Suppressor macrophage (primary cell): ENCODE results near the gene MCIDAS.

Source experiments
- DNase-seq, 4 experiments: peaks; one replicate each; pipeline ENCODE4 v3.0.0-alpha.2; 2020 to 2022
- total RNA-seq, 17 experiments: gene quantifications; one replicate each; lab custom pipeline; 2026; ENCODE audit warnings: mixed read lengths in 6 of 17, inconsistent platforms in 3 of 17; lab: John Stamatoyannopoulos, UW

The MCIDAS gene
- total RNA-seq = 0 to 1.2 (median 0) reads per million in 17 experiments

DNA sequence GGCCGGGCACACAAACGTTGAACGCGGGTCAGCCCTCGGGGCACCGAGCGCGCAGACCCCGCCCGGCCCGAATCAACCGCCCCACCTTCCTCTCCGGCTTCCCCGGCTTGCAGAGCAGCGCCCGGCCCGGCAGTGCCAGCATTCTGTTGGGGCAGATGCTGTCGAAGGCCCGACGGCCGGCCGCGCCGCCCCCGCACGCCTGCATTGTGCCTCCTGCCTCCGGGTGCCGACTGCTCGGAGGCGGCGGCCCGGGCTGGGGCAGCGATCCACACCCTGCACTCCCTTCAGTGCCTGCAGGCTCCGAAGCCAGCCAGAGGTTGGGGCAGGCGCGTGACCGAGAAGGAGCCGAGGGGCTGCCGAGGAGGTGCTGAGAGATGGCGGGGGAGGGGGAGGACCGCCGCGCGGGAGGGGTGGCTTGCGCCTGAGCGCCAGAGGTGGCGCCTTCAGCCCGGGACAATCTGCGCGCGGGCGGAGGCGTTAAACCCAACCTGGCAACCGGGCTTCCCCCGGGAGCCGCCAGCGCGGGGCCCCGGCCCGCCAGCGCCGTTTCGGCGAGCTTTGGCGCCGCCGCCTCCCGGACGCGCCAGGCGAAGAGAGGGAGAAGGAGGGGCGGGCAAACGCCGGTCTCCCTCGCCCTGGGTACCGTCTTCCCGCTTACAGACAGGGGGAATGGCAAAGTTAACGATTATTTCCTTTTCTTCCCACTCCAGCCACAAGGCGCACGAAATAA is at the start of gene MCIDAS:
Gene MCIDAS (minus strand): TSS at position 382 of the 730 bp plus-strand sequence. CDS start 177 bp downstream, at position 205.
- peak in 2 of 4 experiments; percentile 29 to 60 for DNase-seq

DNA sequence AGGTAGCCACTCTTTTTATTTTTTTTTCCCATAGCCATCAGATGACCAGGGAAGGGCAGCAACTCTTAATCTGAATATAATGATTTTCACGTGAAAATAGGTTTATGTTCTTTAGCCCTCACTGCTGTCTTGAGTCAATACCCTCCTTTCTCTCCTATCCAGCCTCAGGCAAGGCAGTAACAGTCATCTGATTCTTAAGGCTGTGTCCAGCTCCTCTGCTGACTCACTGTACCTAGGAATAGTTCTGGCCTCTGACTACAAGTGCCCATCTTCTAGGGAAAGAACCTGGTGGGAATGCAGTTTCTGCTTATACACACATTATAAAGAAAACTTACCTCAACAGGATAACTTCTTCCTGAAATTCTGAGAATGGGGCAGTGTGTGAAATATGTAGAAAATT is 49.7 kb upstream of the MCIDAS start:
- DNase-seq = no peak

DNA sequence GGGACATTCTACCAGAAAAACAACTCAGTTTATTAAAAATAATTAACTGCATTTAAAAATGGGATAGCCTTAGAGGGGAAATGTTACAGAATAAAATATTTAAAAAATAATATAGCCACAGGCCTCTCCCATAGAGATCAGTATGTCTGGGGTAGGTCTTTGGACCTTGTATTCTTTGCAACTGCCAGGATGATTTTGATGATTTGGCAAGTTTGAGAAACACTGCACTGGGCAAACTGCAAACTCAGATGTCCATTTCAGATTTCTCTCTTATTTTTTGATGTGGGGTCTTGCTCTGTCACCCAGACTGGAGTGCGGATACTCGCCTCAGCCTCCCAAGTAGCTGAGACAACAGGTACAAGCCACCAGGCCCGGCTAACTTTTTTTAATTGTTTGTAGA is 31.2 kb upstream of the MCIDAS start:
- DNase-seq = no peak

DNA sequence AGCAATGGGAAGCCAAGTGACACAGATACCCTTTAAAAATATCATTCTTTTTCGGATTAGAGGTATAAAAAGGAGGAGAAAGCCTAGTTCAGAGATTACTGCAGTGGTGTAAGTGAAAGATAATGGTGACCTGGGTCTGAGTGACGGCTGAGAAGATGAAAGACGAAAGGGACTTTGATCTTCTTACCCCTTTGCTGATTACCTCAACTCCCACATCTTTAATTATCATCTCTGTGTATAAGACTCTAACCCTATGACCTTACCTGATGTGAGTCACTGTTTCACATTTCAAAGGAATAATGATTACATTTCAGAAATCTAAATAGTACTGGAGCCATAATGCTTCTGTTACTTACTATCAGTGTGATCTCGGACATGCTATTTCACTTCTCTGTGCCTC is 27.7 kb upstream of the MCIDAS start:
- no peak for DNase-seq

DNA sequence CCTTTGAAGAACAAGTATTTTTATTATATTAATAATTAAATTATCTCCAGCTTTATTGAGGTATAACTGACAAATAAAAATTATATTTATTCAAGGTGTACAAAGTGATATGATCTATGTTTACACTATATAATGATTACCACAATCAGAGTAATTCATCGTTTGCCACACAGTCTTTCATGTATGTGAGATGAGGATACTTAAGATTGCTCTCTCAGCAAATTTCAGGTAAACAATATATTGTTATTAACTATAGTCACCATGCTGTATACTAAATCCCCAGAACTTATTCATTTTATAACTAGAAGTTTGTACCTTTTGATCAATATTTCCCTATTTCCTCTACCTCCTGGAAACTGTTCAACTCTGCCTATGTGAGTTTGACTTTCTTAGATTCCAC is 22.9 kb upstream of the MCIDAS start:
- DNase-seq = no peak

DNA sequence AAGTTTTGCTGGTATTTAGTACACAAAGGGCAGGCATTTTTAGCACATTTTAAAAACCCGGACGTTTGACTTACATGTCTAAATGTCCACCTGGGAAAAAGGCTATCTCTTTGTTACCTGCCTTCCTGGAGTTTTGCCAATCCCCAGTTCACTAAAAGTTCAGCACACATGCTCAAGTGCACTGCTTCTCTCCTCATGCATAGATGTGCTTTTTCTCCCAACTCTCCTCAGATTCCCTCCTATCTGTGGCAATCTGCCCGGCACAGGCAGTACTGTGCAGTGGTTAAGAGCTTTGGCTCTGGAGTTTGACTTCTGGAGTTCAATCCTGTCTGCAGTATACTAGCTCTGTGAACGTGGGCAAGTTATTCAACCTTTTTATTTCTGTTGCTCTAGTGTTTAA is 14.6 kb upstream of the MCIDAS start:
- DNase-seq = no peak

DNA sequence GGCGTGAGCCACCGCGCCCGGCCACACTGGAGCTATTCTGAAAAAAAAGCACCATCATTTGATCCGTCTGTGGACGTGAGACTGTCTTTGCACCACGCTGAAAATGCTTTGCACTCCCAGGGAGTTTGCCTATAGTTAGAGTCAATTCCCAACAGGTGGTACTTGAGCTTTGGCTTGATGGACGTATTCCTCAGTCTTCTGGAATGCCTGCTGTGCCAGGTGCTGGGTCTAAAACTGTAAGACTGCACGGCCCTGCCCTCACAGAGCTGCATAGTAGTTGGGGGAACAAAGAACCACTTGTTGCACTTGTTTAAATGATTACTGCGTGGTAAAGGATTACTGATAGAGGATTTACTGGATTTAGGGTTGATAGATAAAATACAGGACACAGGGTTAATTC is 9.7 kb upstream of the MCIDAS start:
- no peak for DNase-seq

DNA sequence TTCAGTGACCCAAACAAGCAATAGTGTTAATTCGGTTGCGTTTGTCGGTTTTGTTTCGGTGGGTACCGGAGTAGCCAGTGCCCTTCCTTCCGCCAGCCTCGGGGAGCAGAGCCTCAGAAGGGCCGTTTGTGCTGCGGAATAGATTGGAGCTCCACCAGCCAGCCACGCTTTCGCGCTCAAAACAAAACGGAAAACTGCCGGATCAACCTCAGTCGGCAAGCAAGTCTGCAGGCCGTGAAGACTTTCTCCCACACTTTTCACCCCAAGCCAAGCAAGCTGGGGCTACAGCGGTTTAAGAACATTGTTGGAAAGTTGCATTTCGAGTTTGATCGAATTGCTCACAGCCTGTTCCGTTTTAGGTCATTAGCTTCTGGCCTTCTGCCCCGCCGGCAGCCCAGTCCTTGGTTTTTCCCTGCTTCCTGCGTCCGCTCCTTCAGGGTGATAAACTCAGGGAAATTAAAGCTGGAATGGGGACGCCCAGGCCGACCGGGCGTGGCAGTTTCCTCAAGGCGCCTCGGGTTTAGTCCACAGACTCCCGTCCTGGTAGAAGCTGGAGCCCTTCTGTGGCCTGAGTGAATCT is 7.1 kb upstream of the MCIDAS start:
- peak in 2 of 4 experiments; percentile 27 to 32 for DNase-seq

DNA sequence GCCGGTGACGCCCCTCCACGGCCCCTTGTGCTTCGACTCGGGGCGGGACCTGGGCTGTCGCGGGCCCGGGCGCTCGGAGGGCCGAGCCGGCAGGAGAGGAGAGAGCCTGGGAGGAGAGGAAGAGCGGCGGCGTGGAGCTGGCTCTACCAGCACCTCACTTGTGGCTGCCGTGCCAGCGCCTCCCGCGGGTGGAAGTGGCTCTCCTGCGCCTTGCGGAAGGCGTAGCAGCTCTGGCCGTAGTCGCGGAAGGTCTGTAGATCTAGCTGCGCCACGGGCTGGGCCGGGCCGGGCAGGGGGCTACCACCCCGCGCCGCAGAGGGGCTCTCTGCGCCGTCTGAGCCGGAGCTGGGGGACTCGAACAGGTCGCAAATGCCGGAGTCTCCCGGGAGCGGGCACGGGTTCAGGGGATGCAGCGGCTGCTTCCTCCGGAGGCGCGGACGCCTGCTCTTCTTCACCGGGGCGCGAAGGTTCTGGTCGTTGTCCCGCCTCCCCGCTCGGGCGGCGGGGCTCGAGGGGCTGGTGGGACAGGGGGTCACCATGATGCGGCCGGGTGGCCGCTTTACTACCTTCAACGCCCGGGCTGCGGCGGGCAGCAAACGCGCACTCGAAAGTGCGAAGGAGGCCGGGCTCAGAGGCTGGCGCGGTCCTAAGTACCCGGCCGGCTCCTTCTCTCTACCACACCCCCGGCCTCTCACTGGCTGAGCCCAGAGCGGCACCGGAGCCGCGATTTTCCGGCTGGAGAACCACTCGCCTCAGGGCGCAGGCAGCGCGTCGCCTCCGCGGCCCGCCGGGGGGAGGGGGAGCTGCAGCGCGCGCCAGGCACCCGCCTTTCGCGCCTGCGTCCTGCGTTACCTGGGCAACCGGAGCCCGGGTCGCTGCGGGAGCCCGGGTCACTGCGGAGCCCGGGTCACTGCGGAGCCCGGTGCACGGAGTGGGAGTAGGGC is 6.1 kb upstream of the MCIDAS start, which contains the start of gene CCNO:
Gene CCNO (minus strand): TSS at position 624 of the 944 bp plus-strand sequence. CDS start 85 bp downstream, at position 539.
- DNase-seq = peak; percentile 42 to 76 (median 64)

DNA sequence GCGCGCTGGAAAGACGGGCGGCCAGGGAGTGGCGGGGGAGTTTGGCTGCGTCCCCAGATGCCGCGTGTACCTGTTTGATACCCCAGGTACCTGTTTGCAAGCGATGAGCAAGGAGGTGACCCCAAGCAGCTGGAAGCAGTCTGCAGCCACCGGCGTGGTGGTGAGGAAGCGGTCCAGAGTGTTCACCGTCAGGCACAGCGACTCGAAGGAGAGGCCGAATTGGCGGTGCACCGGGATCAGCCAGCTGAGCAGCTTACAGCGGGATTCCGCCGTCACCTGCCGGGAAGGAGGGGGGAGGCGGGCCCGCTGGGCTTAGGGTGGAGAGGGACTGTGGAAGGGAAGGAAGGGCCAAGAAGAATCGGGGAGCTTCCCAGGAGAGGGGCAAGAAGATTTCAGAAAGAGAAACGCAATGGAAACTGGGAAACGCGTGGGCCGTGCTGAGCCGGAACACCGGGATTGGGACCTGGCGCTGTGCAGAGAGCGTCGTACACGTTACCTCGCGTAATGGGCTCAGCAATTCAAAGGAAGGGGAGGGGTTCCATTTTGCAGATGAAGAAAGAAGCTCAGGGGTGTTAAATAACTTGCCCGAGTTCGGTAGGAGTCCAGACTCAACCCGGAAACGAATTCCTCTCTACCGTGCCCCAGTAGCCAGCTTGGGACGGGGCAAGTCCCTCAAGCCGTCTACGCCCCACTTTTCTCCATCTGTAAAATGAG is 5.3 kb upstream of the MCIDAS start:
- peak in 2 of 4 experiments; percentile 16 to 27 for DNase-seq

DNA sequence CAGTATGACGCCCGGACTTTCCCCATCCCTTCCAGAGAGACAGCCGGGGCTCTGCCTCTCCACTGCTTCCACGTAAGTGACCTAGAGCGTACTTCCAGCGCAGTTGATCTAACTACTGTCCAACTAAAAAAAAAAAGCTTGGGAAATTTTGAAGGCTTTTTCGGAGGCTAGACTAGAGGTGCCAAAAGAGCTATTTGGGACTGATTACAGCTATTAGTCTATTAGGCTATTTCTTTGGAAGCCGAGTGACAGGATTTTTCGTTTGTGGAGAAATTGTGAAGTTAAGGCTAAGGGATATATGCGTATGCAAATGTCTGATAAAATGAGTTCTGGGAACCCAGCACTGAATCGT is 4.8 kb upstream of the MCIDAS start:
- peak in 1 of 4 experiments; percentile 14 for DNase-seq

DNA sequence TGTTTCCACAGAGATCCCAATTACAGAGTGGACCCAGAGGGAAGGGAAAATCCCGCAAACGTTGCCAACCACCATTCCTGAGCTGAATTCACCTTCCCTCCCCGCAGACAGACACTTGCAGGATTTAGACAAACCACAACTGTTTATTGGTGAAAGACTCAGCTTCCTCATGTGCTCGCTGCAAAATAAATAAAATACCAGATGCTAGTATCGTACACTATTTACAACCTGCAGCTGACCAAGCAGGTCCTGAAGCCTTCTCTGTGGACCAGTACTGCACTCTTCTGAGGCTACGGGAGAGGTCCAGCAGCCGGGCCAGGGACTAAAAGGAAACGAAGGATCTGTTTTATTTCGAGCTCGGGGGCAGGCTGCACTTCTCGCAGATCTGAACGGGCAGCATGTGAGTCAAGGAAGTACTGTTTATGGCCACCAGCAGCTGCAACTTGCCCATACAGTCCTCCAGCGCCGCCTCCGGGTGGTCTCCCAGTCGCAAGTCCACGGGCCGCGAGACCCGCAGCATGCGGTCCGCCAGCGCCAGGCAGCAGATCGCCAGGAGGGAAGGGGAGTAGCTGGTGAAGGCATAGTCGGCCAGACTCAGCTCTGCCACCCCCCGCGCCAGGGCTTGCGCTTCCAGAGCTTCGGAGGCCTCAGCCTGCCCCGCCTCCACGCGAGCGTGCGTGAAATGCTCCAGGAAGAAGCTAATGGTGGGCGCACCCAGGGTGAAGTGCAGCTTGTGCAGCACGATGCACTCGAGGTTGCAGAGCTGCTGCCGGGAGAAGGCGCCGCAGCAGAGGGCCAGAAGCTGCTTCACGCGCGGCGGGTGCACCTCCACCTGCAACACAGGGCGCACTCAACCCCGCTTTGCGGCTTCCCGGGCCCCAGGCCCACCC is 4.2 kb upstream of the MCIDAS start:
- DNase-seq = peak in 2 of 4 experiments; percentile 36 to 40

DNA sequence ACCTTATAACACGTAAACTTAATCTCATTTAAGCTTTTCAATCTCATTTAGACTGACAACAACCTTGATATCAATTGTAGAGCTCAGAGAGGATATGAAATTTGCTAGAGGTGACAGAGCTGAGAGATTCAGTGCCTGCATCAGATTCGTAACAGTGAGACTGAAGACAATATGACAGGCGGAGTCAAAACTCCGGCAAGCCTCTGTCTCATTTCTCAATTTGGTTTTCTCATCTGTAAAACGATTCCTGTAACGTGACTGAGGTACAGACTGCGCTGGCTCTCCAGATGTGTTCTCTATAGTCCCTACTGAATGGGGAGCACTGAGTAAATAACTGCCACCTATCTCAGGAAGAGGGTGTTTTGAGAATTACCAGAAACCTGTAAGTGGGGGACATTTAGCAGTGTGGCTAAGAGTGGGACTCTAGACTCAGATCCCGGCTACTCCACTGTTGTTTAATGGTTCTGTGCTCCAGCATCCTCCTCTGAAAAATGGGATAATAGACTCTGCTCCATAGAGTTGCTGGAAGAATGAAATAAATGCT is 3.0 kb upstream of the MCIDAS start:
- no peak for DNase-seq

DNA sequence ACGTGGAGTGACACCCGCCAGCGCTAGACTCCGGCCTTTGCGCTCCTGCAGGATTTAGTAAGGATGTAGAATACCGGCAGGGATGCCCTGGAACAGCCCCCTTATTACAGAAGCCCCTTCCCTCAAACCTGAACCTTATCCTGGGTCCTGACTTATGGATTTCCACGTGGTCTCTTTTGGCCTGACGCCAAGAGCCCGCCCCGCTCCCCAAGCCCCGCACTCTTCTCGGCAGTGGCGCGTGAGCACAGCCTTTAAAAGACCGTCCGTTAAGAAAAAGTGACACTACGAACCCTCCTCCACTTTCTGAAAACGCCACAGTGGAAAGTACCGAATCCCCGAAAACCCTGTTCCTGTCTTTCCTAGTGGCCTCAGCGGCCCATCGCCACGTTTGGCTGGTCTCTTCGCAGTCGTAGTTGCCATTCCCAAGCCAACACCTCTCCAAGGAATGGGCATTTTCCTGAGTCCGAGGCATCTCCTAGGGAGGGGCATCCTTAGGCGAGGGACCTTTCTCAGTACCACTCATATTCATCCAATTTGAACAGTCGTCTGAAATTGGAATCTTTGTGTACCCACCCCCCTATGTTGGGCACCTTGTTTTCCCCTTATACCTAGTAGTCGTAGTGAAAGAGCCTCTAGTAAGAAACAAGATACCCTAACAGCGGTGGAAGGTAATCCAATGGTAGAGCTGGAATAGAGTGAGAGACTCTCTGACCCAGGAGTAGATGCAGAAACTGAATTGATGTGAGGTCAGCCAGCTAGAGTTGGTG is 732 bp upstream of the MCIDAS start:
- no peak for DNase-seq

DNA sequence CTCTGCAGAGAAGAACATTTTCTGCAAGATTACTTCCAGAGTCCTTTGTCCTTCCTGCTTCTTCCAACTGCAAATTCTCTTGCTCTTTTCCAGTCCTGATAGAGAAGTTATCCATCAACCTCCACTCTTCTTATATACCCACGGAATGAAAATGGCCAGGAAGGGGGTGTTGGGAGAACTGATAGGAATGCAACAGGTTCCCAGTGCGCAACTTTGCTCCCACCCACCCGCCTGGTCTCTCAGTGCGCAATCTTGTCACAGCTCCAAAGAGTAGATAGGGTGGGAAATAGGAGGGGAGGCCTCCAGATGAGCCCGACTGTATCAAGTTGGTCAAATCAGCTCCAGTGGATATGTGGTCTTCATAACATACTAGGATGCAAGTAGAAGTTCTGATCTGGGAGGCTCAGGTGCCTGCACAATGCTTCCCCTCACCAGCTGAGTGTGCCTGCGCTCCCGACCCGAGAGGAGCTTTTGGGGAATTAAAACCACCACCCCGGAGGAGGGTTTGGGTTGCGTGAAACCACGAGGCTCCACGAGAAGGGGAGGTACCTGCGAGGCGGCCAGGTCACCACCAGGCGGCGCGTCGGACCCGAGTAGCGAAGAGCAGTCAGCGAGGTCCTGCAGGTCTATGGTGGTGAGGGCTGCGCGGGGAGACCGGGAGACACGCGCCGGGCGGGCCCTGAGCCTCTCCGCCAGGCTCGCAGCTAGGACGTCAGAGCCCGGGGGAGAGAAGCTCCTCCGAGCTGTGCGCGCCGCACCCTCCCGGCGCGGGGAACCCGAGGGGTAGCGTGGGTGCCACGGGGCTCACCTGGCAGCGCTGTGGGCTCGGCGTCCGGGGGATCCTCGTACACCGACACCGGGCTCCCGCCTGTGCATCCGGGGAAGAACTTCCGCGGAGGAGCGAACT is 835 bp downstream of the MCIDAS start:
- DNase-seq = peak in 2 of 4 experiments; percentile 20 to 36

DNA sequence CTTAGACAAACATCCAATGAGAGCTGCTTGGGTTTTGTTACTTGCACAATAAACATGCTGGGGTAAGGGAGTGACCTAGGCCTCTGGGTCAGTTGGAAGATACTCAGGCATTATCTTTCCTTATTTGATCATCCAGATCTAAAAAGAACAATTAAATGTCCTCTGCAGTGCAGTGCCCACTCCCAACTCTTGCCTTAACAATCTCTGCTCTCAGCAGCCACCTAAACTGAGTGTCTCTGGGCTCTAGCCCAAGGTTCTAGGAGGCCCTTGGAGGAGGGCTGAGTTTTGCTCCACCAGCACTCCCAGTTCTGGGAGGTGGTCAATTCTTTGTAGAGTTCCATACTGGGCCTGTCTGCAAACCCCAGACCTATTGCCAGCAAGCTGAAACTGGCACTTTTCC is 1.8 kb downstream of the MCIDAS start:
- no peak for DNase-seq

DNA sequence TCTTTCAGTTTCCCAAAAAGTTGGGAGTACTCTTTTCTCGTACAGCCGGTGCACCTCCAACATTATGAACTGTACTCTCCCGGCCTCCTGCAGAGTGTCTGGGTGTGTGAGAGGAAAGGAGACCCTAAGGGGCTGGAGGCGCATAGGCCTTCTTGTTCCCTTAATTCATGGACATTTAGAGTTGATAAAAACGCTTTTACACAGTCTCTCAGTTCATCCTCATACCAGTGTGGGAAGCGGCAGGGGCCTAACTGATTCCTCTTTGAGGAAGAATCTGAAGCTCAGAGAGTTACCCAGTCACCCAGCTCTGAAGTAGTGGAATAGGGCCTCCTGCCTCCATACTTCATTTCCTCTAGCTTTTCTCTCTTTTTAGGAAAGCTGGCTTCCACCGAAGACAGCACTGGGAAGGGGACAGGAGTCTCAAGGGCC is 3.3 kb downstream of the MCIDAS start:
- no peak for DNase-seq

DNA sequence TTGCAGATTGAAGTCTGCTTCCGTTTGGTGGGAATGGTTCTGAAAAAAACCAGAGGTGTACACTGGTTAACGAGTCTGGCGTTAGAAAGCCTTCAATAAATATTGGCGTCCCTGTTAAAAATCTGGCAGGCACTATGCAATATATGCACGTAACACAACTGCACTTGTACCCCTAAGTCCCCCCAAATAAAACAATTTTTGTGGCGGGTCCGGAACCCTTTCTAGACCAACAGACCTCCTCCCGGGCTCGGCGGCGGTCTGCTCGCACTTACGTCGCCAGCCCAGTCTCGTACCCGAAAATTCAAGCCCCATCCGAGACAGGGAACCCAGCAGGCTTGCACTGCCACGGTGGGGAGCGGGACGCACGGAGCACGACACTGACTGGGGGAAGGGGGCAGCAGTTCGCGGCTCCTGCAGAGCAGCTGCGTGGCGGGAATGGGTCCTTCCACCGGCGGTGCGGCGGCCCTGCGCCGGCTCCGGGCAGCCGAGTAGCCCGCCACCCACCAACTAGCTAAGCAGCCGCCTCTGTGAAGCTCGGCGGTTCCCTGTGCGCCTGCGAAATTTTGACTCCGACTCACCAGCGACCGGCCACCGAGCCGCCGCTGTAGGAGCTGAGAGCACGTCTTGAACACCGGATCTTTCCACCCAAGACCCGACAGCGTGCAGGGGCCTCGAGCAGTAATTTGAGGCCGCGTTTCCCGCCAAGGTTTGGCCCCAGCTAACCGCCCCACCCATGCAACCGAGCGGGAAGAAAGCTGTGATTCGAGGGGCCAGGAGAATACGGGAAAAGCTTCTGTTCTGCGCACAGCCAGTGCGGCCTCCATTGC is 3.9 kb downstream of the MCIDAS start:
- peak in 2 of 4 experiments; percentile 32 to 45 for DNase-seq
